ENCODE measurements around the gene UBE3C. TPM values are rescaled to one million over a fixed set of nuclear protein-coding genes. Genes with fewer than 3 reads are reported as not detected.
"Not testable (repeated sequence)": the region's sequence is repeated elsewhere in the genome, so short reads cannot be mapped to it uniquely, and the experiment has no call there.

Gene UBE3C
- 64.8 TPM for polyA plus RNA-seq (2013, experiment 1 of 2; ENCODE audit: insufficient read length)
- 66.3 TPM for polyA plus RNA-seq (2013, experiment 2 of 2; ENCODE audit: insufficient read length)

GRCh38 chr7:157138424-157139110 lies at the start of gene UBE3C:
Gene UBE3C, plus strand, starts transcription at chr7:157138926. Its CDS starts 347 bp downstream, at chr7:157139273.
- peak; percentile 92 for DNase-seq

- DNase-seq, result no peak
These were observed 49.6 kb upstream of the UBE3C start for GRCh38 chr7:157089100-157089610.

GRCh38 chr7:157090485-157091165 lies 48.1 kb upstream of the UBE3C start:
- no peak for DNase-seq

GRCh38 chr7:157096286-157097055 lies 42.3 kb upstream of the UBE3C start:
- DNase-seq, result no peak

GRCh38 chr7:157097056-157097329 lies 41.7 kb upstream of the UBE3C start:
- DNase-seq, result no peak

- no peak for DNase-seq
These were observed 41.2 kb upstream of the UBE3C start for GRCh38 chr7:157097569-157097968.

- DNase-seq, result not testable (repeated sequence)
These were observed 38.7 kb upstream of the UBE3C start for GRCh38 chr7:157100005-157100404.

GRCh38 chr7:157103641-157104040 lies 35.1 kb upstream of the UBE3C start:
- DNase-seq, result not testable (repeated sequence)

- no peak for DNase-seq
These were observed 27.4 kb upstream of the UBE3C start for GRCh38 chr7:157111311-157111710.

- no peak for DNase-seq
These were observed 26.0 kb upstream of the UBE3C start for GRCh38 chr7:157112706-157113105.

GRCh38 chr7:157113607-157114006 lies 25.1 kb upstream of the UBE3C start:
- no peak for DNase-seq

- DNase-seq, result no peak
These were observed 22.0 kb upstream of the UBE3C start for GRCh38 chr7:157116762-157117161.

GRCh38 chr7:157117796-157118195 lies 20.9 kb upstream of the UBE3C start:
- no peak for DNase-seq

- DNase-seq, result no peak
These were observed 18.5 kb upstream of the UBE3C start for GRCh38 chr7:157120181-157120580.

GRCh38 chr7:157121184-157121715 lies 17.5 kb upstream of the UBE3C start:
- DNase-seq, result no peak

GRCh38 chr7:157122800-157123495 lies 15.8 kb upstream of the UBE3C start:
- no peak for DNase-seq

GRCh38 chr7:157124690-157125089 lies 14.0 kb upstream of the UBE3C start:
- DNase-seq, result no peak

- no peak for DNase-seq
These were observed 13.1 kb upstream of the UBE3C start for GRCh38 chr7:157125376-157126223.

- DNase-seq, result no peak
These were observed 11.8 kb upstream of the UBE3C start for GRCh38 chr7:157126921-157127320.

- no peak for DNase-seq
These were observed 9.5 kb upstream of the UBE3C start for GRCh38 chr7:157129200-157129599.

- DNase-seq, result no peak
These were observed 8.7 kb upstream of the UBE3C start for GRCh38 chr7:157129907-157130460.

Data from fibroblast of skin of back (primary cell).